DMS 273 treated with DMSO at 0.1 percent for 48 hours (cell line): ENCODE data around the gene TRIM66.
"Not testable (repeated sequence)": the region's sequence is repeated elsewhere in the genome, so short reads cannot be mapped to it uniquely, and the experiment has no call there.

Experiments used
- DNase-seq: peaks from one replicate; lab custom pipeline; 2025; lab: John Stamatoyannopoulos, UW

TRIM66 gene

GRCh38 chr11:8691601-8692000 lies 9.1 kb upstream of the TRIM66 start:
- no peak for DNase-seq

GRCh38 chr11:8690374-8691342 lies 8.2 kb upstream of the TRIM66 start:
- no peak for DNase-seq

GRCh38 chr11:8689726-8690255 lies 7.3 kb upstream of the TRIM66 start:
- no peak for DNase-seq

GRCh38 chr11:8688414-8689362 lies 6.2 kb upstream of the TRIM66 start:
- peak; percentile 84 for DNase-seq

- no peak for DNase-seq
These were observed 3.9 kb upstream of the TRIM66 start for GRCh38 chr11:8686325-8686724.

GRCh38 chr11:8685820-8686219 lies 3.4 kb upstream of the TRIM66 start:
- DNase-seq: no peak

GRCh38 chr11:8685306-8685705 lies 2.8 kb upstream of the TRIM66 start:
- no peak for DNase-seq

GRCh38 chr11:8684600-8685290 lies 2.3 kb upstream of the TRIM66 start:
- DNase-seq: no peak

GRCh38 chr11:8683115-8683807 lies 796 bp upstream of the TRIM66 start:
- no peak for DNase-seq

GRCh38 chr11:8681837-8682302 lies 595 bp downstream of the TRIM66 start:
- no peak for DNase-seq

- DNase-seq: no peak
These were observed 3.5 kb downstream of the TRIM66 start for GRCh38 chr11:8679006-8679405.

GRCh38 chr11:8676458-8676857 lies 6.0 kb downstream of the TRIM66 start:
- DNase-seq: no peak

- no peak for DNase-seq
These were observed 7.6 kb downstream of the TRIM66 start for GRCh38 chr11:8674859-8675258.

GRCh38 chr11:8672346-8672745 lies 10.1 kb downstream of the TRIM66 start:
- DNase-seq: no peak

GRCh38 chr11:8671651-8672062 lies 10.8 kb downstream of the TRIM66 start:
- DNase-seq: peak; percentile 70

- DNase-seq: peak; percentile 70
These were observed 11.3 kb downstream of the TRIM66 start for GRCh38 chr11:8671193-8671612.

GRCh38 chr11:8670081-8670480 lies 12.4 kb downstream of the TRIM66 start:
- not testable (repeated sequence) for DNase-seq

GRCh38 chr11:8665222-8665621 lies 17.2 kb downstream of the TRIM66 start:
- DNase-seq: no peak

GRCh38 chr11:8661001-8661795 lies 21.3 kb downstream of the TRIM66 start:
- no peak for DNase-seq
